RWPE1 (cell line): ENCODE measurements around the gene ESYT2.

Source experiments
- CTCF ChIA-PET: fragments of 350-600 bp; sonication (Branson Sonifier 250); formaldehyde crosslinking; extraction: SDS; loops from one replicate; lab custom pipeline; 2021; lab: Yijun Ruan, JAX
- POLR2A ChIA-PET: fragments of 400-600 bp; formaldehyde crosslinking; extraction: SDS; loops from one replicate; lab custom pipeline; 2020; ENCODE audit warnings: antibody characterized with exemption; ENCODE audit not compliant: low non-redundant PET; lab: Yijun Ruan, JAX
- DNase-seq: peaks from one replicate; pipeline ENCODE4 v3.0.0; 2012; ENCODE audit warnings: low spot score
- H3K27ac ChIP-seq: fragments of 450-650 bp; 2 replicates; pipeline ENCODE4 v1.5.1; 2017
- TF ChIP-seq, protein P1 (sequence below): fragments of 450-650 bp; conservative IDR thresholded peaks from 2 replicates; pipeline ENCODE4 v1.5.1; 2017; ENCODE audit warnings: low read depth, mild to moderate bottlenecking

The ESYT2 gene

DNA sequence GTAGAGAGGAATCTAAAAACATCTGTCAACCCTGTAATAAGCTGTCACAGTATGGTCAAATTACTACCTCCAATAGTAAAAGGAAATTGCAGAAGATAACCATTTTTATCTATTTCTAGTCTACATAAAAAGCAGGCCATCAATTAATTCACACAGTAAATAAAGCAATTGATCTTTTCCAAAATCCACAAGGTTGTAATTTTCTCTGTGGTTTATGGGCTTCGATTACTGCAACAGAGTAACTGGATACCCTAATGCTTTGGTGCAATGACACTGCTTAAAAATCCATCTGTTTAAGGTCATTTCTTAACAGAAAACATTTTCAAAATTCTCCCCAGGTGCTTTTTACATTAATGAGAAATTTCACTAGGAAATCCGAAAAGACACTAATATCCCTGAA lies 23.9 kb downstream of the ESYT2 start:
- POLR2A ChIA-PET: no interaction called here
- H3K27ac ChIP-seq: no peak overlapping the region
- DNase-seq: no peak
- TF ChIP-seq, protein P1, sequence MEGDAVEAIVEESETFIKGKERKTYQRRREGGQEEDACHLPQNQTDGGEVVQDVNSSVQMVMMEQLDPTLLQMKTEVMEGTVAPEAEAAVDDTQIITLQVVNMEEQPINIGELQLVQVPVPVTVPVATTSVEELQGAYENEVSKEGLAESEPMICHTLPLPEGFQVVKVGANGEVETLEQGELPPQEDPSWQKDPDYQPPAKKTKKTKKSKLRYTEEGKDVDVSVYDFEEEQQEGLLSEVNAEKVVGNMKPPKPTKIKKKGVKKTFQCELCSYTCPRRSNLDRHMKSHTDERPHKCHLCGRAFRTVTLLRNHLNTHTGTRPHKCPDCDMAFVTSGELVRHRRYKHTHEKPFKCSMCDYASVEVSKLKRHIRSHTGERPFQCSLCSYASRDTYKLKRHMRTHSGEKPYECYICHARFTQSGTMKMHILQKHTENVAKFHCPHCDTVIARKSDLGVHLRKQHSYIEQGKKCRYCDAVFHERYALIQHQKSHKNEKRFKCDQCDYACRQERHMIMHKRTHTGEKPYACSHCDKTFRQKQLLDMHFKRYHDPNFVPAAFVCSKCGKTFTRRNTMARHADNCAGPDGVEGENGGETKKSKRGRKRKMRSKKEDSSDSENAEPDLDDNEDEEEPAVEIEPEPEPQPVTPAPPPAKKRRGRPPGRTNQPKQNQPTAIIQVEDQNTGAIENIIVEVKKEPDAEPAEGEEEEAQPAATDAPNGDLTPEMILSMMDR: no peak
- CTCF ChIA-PET: no interaction called here

DNA sequence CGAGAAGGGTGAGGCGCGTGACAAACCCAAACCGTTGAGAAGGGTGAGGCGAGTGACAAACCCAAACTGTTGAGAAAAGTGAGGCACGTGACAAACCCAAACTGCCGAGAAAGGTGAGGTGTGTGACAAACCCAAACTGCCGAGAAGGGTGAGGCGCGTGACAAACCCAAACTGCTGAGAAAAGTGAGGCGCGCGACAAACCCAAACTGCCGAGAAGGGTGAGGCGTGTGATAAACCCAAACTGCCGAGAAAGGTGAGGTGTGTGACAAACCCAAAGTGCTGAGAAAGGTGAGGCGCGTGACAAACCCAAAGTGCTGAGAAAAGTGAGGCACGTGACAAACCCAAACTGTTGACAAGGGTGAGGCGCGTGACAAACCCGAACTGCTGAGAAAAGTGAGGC lies 25.0 kb downstream of the ESYT2 start:
- CTCF ChIA-PET: no interaction called here
- H3K27ac ChIP-seq: peak overlapping the region; percentile 54
- POLR2A ChIA-PET: no interaction called here
- TF ChIP-seq, protein P1: no peak
- DNase-seq: no peak

DNA sequence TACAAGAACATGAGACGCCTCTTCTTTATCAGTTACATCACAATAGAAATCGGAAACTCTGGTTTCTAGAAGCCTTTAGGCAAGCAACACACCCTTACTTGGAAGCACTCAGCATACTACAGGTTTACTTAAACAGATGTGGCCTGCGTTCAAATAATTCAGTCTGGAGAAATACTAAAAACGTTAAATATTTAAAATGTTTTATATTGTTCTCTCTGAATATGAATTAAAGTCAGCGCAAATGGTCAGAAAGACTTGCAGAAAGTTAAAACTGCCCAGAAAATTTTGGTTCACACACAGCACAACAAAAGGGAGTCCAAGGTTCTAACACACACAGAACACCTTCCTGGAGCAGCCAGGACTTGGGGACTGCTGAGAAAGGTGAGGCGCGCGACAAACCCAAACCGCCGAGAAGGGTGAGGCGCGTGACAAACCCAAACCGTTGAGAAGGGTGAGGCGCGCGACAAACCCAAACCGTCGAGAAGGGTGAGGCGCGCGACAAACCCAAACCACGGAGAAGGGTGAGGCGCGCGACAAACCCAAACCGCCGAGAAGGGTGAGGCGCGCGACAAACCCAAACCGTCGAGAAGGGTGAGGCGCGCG lies 25.8 kb downstream of the ESYT2 start:
- DNase-seq: no peak
- H3K27ac ChIP-seq: peak overlapping the region; percentile 88
- ChIA-PET CTCF (no interaction called here), POLR2A (no interaction called here)
- TF ChIP-seq, protein P1: no peak

DNA sequence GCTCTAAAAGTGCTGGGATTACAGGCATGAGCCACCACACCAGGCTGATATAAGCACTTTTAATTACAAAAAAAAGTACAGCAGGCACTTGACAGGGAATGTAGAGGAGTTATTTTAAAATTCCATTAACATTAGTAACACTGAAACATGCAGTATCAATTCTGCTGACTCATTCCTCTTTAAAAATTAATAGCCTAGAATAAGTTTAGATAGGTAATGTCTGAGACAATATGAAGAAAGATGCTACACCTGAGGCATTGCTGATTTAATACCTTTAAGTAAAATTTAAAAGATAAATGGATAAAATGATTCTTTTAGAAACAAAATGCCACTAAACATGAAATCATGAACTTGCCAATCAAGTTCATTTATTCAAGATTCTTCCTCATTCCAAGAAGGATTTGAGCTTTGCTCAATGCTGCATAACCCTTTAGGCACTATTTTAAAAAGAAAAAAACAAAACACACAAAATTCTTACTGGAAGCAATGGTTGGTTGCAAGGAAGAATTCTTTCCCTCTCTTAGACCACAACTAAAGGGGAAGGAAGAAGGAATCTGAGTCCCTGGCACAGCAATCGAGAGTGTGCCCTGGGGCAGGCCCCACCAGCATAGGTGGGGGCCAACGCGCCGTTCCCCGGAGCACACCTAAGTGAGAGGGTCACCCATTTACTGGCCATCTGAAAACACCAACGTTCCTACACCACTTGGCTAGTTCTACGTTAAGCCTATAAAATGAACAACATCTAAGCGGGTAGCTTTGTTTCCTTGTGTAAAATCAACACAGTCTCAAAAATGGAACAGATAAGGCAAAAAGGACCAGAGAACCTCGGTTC lies 26.6 kb downstream of the ESYT2 start:
- TF ChIP-seq, protein P1: no peak
- CTCF ChIA-PET: no interaction called here
- H3K27ac ChIP-seq: peak overlapping the region; percentile 88
- peak; percentile 41 for DNase-seq
- POLR2A ChIA-PET: no interaction called here

DNA sequence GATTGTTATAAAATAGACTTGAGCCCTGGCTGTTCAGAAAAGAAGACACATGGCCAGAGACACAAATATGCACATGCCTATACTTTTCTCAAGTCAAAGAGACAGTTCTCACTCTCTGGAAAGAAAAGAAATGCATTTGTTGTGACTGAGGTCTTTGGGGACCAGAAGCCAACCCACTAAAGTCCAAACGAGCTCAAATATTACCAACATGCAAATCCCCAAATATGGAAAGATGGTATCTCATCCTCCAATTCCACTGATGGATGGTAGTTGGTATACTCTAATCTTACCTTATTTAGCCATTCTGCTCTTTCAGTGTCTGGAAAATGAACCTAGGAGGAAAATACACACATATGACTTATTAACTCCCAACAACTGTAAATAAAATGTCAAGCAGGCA lies 30.6 kb downstream of the ESYT2 start:
- CTCF ChIA-PET: no interaction called here
- no peak for DNase-seq
- POLR2A ChIA-PET: no interaction called here
- no peak overlapping the region for H3K27ac ChIP-seq
- TF ChIP-seq, protein P1: no peak

DNA sequence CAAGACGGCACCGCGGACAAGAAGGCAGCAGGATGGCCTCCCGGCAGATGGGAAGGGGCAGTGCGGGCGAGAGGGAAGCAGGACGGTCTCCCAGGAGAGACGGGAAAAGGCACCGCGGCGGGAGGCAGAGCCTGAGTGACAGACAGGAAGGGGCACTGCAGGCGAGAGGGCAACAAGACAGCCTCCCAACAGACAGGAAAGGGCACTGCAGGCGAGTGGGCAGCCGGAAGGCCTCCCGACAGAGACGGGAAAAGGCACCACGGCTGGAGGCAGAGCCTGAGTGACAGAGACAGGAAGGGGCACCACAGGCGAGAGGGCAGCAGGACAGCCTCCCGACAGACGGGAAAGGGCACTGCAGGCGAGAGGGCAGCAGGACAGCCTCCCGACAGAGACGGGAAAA lies 32.6 kb downstream of the ESYT2 start:
- ChIA-PET CTCF (interaction anchor here (0.6 kb wide), 1 partner anchor 47 kb away, joined by 3 read pairs; no protein-coding TSS in a partner anchor), POLR2A (no interaction called here)
- no peak overlapping the region; the same call in 1 of the 2 replicates for H3K27ac ChIP-seq
- TF ChIP-seq, protein P1: no peak
- DNase-seq: no peak
